Embryonic facial prominence (tissue), 1 donor: ENCODE data around the gene FNDC3B.

Experiments
- DNase-seq: peaks from one replicate; pipeline ENCODE4 v3.0.0-alpha.2; 2016; ENCODE audit errors: extremely low spot score

FNDC3B gene

DNA sequence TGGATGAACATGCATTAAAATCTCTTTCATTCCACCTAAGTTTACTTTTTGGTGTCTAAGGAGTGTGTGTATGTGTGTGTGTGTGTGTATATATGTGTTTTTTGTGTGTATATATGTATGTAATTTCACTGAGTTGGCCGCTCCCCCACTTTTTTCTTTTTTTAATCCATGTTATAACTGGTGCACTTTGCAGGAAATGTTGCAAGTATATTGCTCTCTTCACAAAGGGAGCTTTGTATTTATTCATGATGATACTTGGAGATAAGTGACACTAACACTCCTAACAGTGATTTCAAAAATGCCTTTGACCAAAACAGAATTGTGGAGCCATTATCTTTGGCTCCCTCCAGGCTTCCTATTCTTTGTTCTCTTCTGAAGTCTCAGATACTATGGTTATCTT is 95.8 kb downstream of the FNDC3B start:
- no peak for DNase-seq

DNA sequence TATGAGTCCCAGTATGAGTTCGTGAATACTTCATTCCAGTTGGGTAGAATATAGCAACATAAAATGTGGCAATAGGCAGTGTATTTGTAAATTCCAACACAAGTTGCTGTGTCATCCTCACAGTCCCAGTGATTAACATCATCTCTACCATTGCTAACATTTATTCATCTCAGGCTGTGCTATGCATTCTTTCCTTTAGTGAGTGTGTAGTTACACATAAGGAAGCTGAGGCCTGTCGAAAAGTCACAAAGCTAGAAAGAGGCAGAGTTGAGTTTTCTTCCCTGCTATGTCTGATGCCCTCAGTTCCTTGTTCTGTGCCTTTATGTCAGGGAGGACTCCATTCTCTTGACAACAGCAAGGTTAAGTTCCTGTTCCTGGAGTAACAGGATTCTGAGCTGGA is 96.4 kb downstream of the FNDC3B start:
- no peak for DNase-seq

DNA sequence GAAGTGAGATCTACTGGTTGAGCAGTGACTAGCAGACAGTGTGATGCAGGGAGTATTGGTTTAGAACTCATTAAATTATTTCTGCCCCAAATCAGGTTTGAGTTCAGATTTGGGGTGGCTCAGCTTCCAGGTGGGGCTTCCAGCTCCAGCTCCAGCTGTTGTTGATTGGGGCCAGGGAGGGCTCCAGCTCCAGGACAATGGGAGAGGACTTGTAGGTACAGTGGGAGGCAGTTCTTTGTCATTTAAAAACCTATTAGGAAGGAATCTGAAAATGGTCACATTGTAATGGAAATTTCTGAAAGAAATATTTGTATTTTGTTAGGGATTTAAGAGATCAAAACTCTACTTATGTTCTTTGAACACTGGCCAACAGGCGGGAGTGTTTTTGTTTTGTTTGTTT is 97.0 kb downstream of the FNDC3B start:
- DNase-seq = no peak

DNA sequence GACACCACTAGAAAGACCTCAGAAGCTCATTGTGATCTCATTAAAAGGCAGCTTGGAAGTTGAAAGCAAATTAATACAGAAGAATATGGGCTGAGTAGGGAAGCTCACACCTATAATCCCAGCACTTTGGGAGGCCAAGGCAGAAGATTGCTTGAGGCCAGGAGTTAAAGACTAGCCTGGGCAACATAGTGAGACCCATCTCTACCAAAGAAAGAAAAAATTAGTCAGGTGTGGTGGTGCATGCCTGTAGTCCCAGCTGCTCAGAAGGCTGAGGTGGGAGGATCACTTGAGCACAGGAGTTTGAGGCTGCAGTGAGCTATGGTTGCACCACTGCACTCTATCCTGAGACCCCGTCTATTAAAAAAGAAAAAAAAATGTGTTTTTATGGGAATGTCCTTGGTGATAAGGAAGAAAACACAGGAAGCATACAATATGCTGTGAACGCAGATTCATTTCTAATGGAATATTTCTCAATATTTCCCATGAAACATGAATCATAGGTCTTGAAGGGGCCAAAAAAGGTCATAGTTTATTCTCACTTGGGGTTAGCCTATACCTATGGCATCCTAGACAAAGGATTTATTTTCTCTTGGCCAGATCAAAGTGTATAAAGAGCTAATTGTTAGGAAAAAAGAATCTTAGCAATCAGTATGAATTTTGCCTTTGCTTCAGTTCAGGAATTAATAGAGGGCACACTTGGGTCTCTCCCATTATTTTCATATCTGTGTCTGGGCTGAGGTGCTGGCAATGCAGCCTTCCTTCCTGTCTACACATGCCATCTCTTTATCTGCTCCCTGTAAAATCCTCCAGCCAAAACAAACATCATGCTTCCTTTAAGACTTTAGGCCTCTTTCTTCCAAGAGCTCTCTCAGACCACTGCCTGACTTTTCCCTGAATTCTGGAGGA is 98.2 kb downstream of the FNDC3B start:
- DNase-seq = no peak

DNA sequence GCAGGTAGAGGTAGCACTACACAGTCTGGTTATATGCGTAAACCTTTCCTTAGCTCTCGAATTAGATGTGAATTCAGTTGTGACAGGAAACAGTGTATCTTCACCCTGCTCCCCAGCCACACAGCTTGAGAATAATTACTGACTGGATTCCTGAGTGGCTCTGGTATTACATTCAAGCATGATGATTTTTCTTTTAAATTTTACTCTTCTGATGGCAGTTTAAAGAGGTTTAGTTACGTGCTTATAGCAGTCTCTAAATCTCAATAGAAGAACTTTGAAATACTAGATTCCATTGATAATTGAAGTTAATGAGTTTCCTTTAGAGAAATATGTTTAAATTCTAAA is 98.8 kb downstream of the FNDC3B start:
- DNase-seq = no peak

DNA sequence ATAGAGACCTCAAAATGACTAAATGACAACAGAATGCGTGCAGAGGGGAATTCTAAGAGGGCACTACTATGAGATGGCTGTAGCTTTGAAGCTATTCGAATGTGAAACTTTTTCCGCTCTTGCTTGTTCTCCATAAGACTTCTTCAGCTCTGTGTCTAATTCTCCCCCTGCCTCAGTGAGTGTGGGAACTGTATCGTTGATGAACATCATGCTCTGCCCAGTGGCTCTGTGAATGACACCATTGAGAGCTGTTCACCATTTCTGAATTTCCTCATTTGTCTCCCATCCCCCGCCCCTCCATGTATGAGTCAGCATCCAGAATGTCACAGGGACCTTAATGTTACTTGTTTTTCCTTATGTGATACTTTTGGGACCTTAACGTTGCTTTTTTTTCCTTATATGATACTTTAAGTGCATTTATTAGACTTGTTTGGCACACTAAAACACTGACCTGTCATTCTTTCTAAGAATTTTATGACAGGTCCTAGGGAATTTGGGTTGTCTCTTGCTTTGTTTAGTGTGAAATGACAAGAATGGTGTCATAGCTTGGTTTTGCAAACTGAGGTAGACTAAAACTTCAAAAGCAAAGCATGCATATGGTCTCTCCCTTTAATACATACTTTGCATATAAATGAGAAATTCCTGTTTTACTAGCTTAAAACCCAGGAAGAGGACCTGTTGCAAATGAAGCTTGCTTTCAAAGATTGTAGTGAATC is 99.6 kb downstream of the FNDC3B start:
- no peak for DNase-seq

DNA sequence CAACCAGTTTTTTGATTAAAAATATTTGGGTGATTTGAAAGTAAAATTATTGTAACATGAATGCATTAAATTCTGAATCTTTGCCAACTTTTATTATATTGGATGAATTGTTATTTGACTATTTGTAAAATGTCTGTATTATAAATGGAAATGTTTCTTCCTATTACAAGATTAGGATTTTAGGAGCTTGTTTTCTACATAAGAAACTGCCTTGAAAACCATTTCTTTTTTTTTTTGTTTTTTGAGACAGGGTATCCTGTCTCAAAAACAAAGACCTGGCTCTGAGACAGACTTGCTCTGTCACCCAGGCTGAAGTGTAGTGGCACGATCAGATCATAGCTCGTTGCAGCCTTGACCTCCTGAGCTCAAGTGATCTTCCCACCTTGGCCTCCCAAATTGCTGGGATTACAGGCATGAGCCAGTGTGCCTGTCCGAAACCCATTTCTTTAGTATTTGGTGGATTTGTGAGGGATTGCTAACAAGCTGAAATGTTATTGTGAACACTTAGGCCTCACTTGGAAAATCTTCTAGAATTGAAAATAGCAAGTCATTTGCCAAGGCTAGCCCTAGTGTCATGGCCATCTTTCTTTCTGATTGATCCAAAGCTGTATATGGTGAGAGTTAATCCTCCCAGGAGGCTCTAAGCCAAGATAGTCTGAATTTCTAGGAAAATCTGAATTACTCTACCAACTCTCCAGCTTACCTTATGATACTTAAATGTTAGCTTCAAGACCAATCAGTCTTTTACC is 100.3 kb downstream of the FNDC3B start:
- DNase-seq = no peak

DNA sequence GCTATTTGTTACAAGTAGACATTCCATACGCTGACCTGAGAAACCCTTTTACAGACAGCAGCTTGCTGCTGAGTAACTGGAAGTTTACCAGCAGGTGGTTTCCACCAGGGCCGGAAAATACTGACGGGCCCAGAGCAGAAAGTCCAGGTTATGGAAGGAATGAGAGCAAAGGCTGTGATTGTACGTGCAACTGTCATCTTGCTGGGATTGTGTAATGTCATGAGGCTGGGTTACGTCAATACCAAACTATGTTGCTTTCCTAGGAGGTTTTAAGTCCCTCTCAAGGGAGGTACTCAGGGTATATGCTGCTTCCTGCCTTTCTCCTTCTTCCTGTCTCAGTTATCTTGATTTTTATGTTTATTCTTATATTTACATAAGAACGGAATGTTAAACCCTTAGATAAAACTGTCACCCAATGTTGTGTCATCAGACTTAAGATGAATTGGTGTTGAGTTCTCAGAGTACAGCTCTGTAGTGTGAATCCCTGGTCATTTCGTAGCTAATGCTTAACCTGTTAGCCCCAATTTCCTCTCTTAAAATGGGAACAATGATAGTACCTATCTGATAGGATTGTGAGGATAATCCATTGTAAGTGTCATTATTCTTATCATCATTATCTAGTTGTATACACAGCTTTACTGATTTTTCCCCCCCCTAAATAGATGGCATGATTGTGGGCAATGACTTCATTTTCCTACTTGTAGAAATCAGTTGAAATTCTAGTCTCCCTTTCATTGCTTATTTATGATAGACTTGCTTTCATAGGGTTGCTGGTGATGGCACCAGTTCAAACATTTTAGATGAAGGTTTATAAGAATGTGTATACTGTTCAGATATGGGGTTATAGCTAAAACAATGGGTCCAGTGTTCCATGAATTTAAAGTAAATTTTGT is 101.4 kb downstream of the FNDC3B start:
- no peak for DNase-seq

DNA sequence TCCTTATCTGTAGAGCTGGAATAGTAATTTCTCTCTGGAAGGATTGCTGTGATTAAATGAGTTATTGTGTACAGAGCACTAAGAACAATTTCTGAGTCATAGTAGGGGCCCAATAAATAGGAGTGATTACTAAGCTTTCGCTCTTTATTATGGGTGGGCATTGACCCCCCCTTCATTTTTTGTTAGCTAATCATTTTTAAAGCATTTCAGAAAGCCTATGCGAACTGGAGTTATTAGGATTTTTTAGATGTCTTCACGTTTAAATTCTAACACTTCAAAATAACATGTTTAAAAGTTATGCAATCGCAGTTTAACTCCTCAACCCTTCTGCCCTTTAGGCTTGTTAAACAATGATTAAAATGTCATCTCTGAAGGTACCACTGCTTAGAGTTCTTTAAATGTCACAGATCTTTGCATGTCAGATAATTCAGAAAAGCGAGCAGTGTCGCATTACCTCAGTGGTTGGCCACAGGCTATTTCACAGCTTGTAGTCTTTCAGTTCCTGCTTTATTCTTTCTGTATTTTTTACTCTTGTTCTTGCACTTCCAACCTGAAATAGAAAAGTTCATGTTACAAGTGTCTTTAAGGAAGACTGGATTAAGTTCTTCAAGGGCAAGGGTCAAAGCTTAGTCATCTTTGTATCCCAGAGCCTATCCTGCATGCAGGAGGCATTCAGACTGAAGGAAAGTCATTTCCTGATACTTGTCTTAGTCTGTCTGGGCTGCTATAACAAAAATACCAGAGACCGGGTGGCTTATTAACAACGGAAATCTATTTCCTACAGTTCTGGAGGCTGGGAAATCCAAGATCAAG is 102.9 kb downstream of the FNDC3B start:
- no peak for DNase-seq

DNA sequence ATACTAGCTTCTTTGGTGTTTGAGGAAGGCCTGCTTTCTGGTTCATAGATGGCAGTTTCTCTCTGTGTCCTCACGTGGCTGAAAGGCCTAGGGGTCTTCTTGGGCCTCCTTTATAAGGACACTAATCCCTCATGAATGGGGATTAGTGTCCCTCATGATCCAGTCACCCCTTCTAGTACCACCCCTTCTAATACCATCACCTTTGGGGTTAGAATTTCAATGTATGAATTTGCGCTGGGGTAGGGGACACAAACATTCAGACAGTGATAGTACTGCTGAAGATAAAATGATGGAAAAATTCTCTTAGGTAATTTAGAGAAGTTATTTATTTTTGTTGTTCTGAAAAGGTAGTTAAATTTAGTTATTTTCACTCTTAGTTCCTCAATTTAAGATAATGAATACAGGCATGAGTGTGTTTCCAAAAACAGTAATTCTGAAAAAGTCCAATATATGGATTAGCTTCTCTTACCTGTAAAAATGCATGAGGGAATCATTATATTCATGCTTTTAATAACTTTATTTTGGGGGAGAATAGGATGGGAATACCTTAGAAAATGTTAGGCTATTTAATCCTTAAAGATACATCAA is 103.6 kb downstream of the FNDC3B start:
- no peak for DNase-seq

DNA sequence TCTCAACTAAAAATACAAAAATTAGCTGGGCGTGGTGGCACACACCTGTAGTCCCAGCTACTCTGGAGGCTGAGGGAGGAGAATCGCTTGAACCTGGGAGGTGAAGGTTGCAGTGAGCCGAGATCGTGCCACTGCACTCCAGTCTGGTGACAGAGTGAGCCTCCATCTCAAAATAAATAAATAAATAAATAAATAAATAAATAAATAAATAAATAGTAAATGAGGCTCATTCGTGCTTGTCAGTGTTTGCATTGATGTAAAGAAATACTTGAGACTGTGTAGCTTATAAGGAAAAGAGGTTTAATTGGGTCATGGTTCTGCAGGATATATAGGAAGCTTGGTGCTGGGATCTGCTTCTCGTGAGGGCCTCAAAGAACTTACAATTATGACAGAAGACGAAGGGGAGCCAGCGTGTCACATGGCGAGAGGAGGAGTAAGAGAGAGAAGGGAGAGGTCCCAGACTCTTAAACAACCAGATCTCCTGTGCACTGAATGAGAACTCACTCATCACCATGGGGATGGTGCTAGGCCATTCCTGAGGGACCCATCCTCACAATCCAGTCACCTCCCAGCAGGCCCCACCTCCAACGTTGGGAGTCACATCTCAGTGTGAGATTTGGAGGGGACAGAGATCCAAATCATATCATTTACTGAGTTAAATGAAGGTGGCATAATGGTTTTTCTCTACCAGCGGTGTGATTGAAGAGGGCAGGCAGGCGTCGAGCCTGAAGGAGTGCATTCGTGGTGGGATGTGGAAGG is 104.5 kb downstream of the FNDC3B start:
- no peak for DNase-seq

DNA sequence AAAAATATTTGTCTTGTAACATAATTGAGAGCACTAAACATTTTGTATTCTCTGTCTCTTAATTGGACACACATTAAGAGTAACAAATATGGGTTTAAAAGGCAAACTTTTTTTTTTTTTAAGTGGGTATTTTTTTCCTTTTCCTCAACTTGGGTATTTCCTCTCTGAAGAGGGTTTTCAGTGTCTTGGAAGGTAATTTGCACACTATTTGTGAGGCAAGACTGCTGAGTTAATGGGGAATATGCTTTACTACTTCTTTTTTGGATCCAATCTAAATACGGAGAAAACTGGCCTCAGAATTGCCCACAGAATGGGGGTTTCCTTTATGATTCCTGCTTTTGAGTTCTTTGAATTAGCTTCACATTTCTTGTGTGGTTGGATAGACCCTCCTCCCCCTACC is 105.2 kb downstream of the FNDC3B start:
- no peak for DNase-seq

DNA sequence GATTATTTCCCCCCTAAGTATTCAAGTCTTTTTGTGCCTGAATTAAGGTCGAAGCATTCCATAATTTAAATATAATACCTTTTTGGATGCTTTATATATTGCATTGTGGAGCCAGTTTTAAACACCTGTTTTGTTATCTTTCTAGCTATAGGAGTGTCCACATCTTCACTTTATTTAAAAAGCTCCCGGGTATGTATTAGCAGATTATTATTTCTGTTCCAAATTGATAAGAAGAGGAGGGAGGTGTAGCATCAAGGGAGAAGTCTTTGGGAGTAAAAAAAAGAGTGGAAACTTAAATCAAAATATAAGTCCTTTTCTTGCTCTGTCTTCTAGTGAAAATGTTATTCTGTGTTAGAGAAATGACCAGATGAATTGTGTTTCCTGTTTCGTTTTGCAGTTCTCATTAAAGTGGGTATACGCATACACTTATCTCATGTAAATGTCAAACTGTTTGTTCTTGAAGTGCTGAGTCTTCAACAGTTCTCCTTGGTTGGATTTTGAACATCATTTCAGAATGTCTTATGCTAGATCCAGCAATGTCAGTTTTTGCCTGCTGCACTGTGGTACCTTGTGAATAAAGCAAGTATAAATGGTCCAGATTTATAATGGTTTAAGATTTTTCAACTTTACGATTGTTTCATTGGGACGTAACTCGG is 105.8 kb downstream of the FNDC3B start:
- no peak for DNase-seq

DNA sequence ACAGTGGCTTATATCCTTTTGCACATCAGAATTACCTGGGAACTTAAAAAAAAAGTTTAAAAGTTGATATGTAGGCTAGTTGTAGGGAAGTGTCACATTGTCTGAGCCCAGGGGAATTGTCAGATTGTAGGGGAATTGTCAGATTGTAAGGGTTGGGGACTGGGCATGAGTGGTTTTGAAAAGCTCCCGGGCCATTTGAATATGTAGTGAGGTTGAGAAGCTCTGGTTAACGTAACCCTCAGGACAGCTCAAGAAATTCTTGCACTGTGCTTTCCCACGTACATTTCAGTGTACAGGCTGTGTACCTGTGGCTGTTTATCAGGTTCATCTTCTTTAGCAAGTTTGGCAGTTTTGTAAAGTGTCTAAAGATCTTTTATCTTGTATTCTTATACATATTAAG is 107.0 kb downstream of the FNDC3B start:
- no peak for DNase-seq

DNA sequence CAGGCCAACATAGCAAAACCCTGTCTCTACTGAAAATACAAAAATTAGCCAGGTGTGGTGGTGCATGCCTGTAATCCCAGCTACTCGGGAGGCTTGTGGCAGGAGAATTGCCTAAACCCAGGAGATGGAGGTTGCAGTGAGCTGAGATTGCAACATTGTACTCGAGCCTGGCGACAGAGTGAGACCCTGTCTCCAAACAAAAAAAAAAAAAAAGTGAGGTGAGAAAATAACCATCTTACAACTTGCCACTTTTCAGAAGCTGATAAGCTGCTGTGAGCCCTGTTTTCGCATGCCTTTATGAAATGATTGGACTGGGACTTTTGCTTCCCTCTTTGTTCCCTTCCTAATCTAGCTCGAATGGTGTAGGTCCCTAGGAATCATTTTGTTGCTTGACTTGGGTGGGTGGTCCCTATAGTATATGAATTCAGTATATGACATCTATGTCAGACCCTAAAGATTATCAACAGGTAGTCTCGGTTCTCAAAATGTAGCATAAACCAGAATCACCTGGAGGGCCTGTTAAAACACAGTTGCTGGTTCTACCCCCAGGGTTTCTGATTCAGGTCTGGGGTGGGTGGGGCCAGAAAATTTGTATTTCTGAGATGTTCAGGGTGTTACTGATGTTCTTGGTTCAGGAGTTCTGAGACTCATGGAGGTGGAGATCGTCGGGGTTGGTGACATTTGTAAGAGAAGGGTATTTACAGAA is 107.9 kb downstream of the FNDC3B start:
- DNase-seq = no peak

DNA sequence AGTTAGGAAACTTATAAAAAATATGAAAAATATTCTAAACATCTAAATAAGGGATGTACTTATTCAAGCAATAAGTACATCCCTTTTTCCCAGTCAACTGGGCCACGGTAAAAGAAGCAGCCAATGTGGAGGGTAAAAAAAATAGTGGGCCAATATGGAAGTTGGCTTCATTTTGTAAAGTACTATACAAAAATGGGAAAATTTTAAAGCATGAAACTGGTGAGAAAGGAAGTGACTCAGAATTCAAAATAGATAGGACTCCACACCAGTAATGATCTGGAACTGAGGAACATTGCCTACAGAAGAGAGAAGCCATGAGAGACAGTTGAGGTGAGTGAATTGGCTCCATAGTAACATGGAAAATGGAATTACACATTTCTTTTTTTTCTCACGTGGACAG is 108.9 kb downstream of the FNDC3B start:
- no peak for DNase-seq

DNA sequence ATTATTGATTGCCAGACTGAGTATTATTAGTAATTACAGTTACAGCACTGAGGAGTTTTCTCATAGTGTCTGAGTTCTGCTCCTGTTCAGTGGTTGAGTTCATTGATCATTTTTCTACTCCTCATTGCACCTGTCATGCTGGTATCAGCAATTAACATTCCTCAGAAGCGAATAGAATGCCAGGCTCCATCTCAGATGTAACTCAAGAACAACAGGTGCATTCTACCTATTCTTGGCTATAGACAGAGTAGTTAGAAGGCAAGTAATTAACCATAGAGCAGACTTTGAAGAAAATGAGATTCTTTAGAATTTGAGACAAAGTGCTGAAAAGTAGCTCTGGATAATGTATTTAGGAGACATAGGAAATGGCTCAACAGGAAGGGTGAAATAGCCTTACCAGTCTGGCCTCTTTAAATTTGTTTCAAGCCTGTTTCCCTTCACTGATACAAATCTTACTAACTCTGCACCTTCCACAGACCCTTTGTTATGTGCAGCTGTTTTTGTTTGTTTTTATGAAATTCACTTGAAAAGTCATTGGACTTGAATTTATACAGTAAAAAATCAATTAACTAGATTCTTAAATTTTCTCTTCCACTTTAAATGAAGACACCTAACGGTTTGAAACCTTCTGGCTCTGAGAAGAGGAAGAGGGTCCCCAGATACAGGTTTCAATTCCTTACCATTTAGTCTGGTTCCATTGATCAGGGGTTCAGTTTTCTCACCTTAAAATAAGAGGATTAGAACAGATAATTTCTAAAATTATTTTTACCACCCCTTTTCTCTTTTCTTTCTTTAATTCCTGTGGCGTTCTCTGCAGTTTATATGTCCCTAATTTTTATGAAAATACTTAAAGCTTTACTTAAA is 109.6 kb downstream of the FNDC3B start:
- DNase-seq = no peak
